ENCODE data around the gene ACOXL. TPM values are rescaled to one million over a fixed set of nuclear protein-coding genes. Genes with fewer than 3 reads are reported as not detected.

ACOXL gene
- total RNA-seq, 1 donor from 2014 or later: not detected

DNA sequence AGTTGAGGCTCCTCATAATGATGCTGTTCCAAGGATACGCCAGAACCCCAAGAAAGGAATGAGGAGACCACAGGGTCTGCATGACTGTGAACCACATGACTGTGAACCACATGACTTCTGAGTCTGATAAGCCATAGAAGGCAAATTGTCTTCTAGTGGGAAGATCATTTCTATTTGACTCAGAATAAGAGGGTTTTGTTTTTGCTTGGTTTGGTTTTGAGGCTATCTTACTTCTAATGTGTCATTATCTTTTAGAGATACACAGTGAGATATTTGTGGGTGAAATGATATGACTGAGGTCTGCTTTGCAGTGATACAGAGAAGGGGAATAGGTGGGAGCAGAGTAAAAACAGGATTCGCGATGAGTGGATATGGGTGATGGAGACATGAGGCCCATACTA lies 359.4 kb downstream of the ACOXL start:
- TF ChIP-seq, protein P1, sequence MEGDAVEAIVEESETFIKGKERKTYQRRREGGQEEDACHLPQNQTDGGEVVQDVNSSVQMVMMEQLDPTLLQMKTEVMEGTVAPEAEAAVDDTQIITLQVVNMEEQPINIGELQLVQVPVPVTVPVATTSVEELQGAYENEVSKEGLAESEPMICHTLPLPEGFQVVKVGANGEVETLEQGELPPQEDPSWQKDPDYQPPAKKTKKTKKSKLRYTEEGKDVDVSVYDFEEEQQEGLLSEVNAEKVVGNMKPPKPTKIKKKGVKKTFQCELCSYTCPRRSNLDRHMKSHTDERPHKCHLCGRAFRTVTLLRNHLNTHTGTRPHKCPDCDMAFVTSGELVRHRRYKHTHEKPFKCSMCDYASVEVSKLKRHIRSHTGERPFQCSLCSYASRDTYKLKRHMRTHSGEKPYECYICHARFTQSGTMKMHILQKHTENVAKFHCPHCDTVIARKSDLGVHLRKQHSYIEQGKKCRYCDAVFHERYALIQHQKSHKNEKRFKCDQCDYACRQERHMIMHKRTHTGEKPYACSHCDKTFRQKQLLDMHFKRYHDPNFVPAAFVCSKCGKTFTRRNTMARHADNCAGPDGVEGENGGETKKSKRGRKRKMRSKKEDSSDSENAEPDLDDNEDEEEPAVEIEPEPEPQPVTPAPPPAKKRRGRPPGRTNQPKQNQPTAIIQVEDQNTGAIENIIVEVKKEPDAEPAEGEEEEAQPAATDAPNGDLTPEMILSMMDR (conservative IDR thresholded peaks at IDR 0.05): no peak
- H3K4me3 Mint-ChIP-seq: no peak overlapping the region
- H3K27me3 Mint-ChIP-seq (ENCODE audit: low read depth): no peaks in the 10 kb centered on the region
- no peaks in the 10 kb centered on the region for H3K36me3 Mint-ChIP-seq (ENCODE audit: low read depth)
- peaks cover 13% of the 10 kb centered on the region for H3K4me1 Mint-ChIP-seq
- H3K9me3 Mint-ChIP-seq: no peaks in the 10 kb centered on the region
- no peak overlapping the region for H3K27ac Mint-ChIP-seq (ENCODE audit: unreplicated experiment)
- DNase-seq (ENCODE audit: low read depth, low spot score): no peak

DNA sequence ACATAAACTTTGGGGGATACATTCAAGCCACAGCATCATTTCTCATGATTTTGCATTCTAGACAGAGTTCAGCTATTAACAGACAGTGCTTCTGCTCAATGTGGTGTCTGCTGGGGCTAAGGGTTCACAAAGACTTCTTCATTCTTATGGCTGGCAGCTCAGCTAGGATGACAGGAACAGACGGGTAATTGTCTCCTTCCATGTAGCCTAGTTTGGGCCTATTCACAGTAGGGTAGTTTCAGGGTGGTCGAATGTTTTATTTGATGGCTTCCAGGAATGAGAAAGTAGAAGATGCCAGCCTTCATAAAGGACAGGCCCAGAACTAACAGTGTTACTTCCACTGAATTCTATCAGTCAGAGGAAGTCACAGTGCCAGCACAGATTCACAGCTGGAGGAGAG lies 362.3 kb downstream of the ACOXL start:
- H3K36me3 Mint-ChIP-seq (ENCODE audit: low read depth): no peaks in the 10 kb centered on the region
- no peak overlapping the region for H3K4me3 Mint-ChIP-seq
- no peak overlapping the region for H3K27ac Mint-ChIP-seq (ENCODE audit: unreplicated experiment)
- no peaks in the 10 kb centered on the region for H3K9me3 Mint-ChIP-seq
- peaks cover 32% of the 10 kb centered on the region for H3K4me1 Mint-ChIP-seq
- TF ChIP-seq, protein P1 (conservative IDR thresholded peaks at IDR 0.05): no peak
- no peaks in the 10 kb centered on the region for H3K27me3 Mint-ChIP-seq (ENCODE audit: low read depth)
- no peak for DNase-seq (ENCODE audit: low read depth, low spot score)

DNA sequence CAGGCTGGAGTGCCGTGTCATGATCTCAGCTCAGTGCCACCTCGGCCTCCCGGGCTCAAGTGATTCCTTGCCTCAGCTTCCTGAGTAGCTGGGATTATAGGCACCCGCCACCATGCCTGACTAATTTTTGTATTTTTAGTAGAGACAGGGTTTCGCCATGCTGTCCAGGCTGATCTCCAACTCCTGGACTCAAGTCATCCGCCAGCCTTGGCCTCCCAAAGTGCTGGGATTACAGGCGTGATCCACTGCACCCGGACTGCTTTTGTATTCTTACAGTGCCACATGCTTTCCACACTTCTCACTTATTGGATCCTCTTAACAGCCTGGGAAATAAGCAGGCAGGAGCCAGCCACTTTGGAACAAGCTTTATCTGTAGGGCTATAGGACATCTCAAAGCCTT lies 363.1 kb downstream of the ACOXL start:
- Mint-ChIP-seq H3K27me3 (ENCODE audit: low read depth) (no peaks in the 10 kb centered on the region), H3K9me3 (no peaks in the 10 kb centered on the region), H3K27ac (ENCODE audit: unreplicated experiment) (no peak overlapping the region), H3K4me3 (no peak overlapping the region), H3K36me3 (ENCODE audit: low read depth) (no peaks in the 10 kb centered on the region), H3K4me1 (peaks cover 39% of the 10 kb centered on the region)
- TF ChIP-seq, protein P1 (conservative IDR thresholded peaks at IDR 0.05): no peak
- DNase-seq (ENCODE audit: low read depth, low spot score): no peak

DNA sequence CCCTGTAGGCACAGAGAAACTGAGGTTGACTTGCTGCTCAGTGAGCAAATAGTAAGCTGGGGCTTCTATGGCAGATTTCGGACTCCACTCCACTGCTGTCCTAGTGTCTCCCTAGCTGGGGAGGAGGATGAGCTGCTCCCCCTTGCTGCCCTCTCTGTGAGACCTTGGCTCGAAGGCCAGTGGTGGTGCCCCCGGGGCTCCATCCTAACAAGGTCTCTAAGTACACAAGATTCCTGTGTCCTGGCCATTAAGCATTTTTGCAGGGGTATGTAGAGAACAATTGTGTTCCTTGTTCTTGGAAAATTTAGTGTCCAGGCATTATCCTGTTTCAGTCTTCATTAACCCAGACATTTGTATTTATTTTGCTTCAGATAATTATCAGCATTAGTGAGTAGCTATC lies 367.0 kb downstream of the ACOXL start:
- Mint-ChIP-seq H3K36me3 (ENCODE audit: low read depth) (no peaks in the 10 kb centered on the region), H3K27ac (ENCODE audit: unreplicated experiment) (no peak overlapping the region), H3K9me3 (no peaks in the 10 kb centered on the region), H3K27me3 (ENCODE audit: low read depth) (no peaks in the 10 kb centered on the region), H3K4me3 (peak overlapping the region; percentile 25), H3K4me1 (peaks cover 59% of the 10 kb centered on the region)
- DNase-seq (ENCODE audit: low read depth, low spot score): peak; percentile 21
- TF ChIP-seq, protein P1 (conservative IDR thresholded peaks at IDR 0.05): no peak

DNA sequence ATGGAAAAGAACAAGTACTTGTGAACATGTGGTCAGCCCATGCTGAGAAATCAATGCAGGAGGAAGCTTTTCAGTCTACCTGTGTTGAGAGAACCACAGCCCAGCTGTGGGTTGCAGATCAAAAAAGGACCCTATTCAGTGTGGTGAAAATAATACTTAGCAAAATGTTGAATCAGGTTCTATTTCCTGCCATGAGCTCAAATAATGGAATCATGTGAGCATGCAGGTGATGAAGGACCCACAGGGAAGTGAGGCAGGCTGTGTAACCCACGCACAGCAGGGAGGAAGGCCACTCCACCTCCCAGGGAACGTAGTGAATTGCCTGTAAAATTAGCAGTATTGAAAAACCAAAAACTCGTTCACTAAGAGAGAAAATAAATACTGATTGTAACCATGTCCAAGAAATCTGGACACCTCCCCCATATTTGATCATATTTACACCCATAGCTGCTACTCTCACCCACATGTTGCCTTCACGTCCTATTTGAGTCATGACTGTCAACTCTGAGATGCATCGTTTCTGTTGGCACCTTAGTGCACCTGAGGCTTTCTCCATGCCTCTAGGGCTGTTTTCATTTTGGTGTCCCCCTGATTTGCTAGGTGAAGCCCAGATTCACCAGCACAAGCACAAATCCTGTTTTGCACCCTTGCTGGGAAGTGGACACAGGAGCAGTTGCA lies 367.9 kb downstream of the ACOXL start:
- peaks cover 53% of the 10 kb centered on the region for H3K4me1 Mint-ChIP-seq
- H3K9me3 Mint-ChIP-seq: no peaks in the 10 kb centered on the region
- H3K27ac Mint-ChIP-seq (ENCODE audit: unreplicated experiment): no peak overlapping the region
- DNase-seq (ENCODE audit: low read depth, low spot score): no peak
- H3K4me3 Mint-ChIP-seq: no peak overlapping the region
- no peaks in the 10 kb centered on the region for H3K36me3 Mint-ChIP-seq (ENCODE audit: low read depth)
- H3K27me3 Mint-ChIP-seq (ENCODE audit: low read depth): no peaks in the 10 kb centered on the region
- TF ChIP-seq, protein P1 (conservative IDR thresholded peaks at IDR 0.05): no peak

Measured in neural crest cell (in vitro differentiated cells).